Kidney (tissue), 14 donors: ENCODE data around the gene CAMK1D. TPM values are rescaled to one million over a fixed set of nuclear protein-coding genes. Genes with fewer than 3 reads are reported as not detected.

Source experiments
- DNase-seq, 5 donors: peaks; one replicate each; pipeline ENCODE4 v3.0.0-alpha.2; 2013 to 2020
- FAIRE-seq: peaks from 2 replicates; lab custom pipeline; 2012; peaks lifted over from hg19 to GRCh38; lab: Jason Lieb, UNC
- H3K27ac ChIP-seq, 2 donors: one replicate each; pipeline ENCODE4 v1.7.0; 2013; ENCODE audit warnings: low read depth in 2 of 2, low read length in 2 of 2, inconsistent platforms in 1 of 2
- H3K27me3 ChIP-seq: one replicate; pipeline ENCODE4 v1.7.1; 2013; ENCODE audit warnings: low read length, inconsistent platforms; ENCODE audit not compliant: control insufficient read depth, insufficient read depth
- H3K36me3 ChIP-seq, 3 donors: one replicate each; pipeline versions ENCODE4 v1.7.0 to v1.7.1; 2013; ENCODE audit warnings: low read length in 3 of 3, control low read depth in 1 of 3, inconsistent platforms in 1 of 3; ENCODE audit not compliant: insufficient read depth in 3 of 3, control insufficient read depth in 2 of 3
- H3K4me1 ChIP-seq, 3 donors: one replicate each; pipeline versions ENCODE4 v1.7.0 to v1.7.1; 2013; ENCODE audit warnings: low read length in 3 of 3, inconsistent platforms in 1 of 3, low read depth in 1 of 3; ENCODE audit not compliant: control insufficient read depth in 2 of 3, insufficient read depth in 2 of 3
- H3K4me3 ChIP-seq, 3 donors: one replicate each; pipeline versions ENCODE4 v1.7.0 to v1.8.1; 2013; ENCODE audit warnings: low read length in 3 of 3, control low read depth in 1 of 3, inconsistent platforms in 1 of 3
- H3K9ac ChIP-seq, 3 donors: one replicate each; pipeline versions ENCODE4 v1.7.0 to v1.7.1; 2013; ENCODE audit warnings: low read length in 3 of 3, control low read depth in 1 of 3, inconsistent platforms in 1 of 3
- H3K9me3 ChIP-seq, 3 donors: one replicate each; pipeline versions ENCODE4 v1.7.0 to v1.7.1; 2013; ENCODE audit warnings: low read length in 3 of 3, control low read depth in 1 of 3, inconsistent platforms in 1 of 3; ENCODE audit not compliant: control insufficient read depth in 2 of 3, insufficient read depth in 1 of 3
- CTCF ChIP-seq: IDR thresholded peaks from 3 replicates; pipeline ENCODE4 v1.5.1; 2012; ENCODE audit warnings: mild to moderate bottlenecking, moderate library complexity, borderline replicate concordance; ENCODE audit not compliant: insufficient read depth; ENCODE audit errors: extremely low read depth
- intact Hi-C: fragments of 100-400 bp; cut with DNase I; formaldehyde crosslinking; loops from one replicate; pipeline ENCODE4 v1.11.1; 2022
- polyA plus RNA-seq: library from polyadenylated mRNA; stranded (reverse); fragments of 350-450 nt; fragmentation: Illumina TruSeq; extraction: RNeasy Lipid Tissue Mini Kit (QIAGEN cat#74804); gene quantifications from one replicate; pipeline ENCODE4 v1.2.3, GENCODE V29; 2014; ENCODE audit warnings: low read depth, low replicate concordance; ENCODE audit not compliant: insufficient read depth
- total RNA-seq: library from RNA; stranded (reverse); fragmentation: NEBNext Ultra II Directional; extraction: Animal tissue kit (Norgen Biotek cat#: 25700); gene quantifications from one replicate; pipeline ENCODE4 v1.2.1, GENCODE V29; 2021
- donor health status: control.
- donor health status: control.
- donor health status: control.
- donor health status: control.
- donor health status: control.
- donor health status: DM: yes; HTN: yes; CAD: no.
- donor health status: Normal renal cell carcinoma (clear cell type).

CAMK1D gene
- total and polyA plus RNA-seq, 2 donors from 2014 or later: 1.1 to 13.7 TPM

- FAIRE-seq (no peak), DNase-seq (peak; percentile 47 to 81 (median 65))
- H3K9me3 ChIP-seq: no peaks in the 10 kb centered on the region
- peak overlapping the region; percentile 73 to 84 (median 78) for H3K4me3 ChIP-seq
- H3K4me1 ChIP-seq: peaks cover 0 to 15% (median 3%) of the 10 kb centered on the region in 3 donors
- intact Hi-C loops: no loop called here
- H3K9ac ChIP-seq: peak overlapping the region; percentile 9 to 67 (median 44)
- no peak overlapping the region for H3K27ac ChIP-seq
- H3K27me3 ChIP-seq: no peaks in the 10 kb centered on the region
- H3K36me3 ChIP-seq: no peaks in the 10 kb centered on the region
- no peak for TF ChIP-seq CTCF
Observed at GRCh38 chr10:12350167-12350872, 973 bp downstream of the CAMK1D start.

- no peaks in the 10 kb centered on the region for H3K27me3 ChIP-seq
- no peak overlapping the region for H3K27ac ChIP-seq
Observed at GRCh38 chr10:12350925-12351324, 1.6 kb downstream of the CAMK1D start.

GRCh38 chr10:12351447-12351846 lies 2.1 kb downstream of the CAMK1D start:
- no peak for TF ChIP-seq CTCF
- Histone ChIP-seq H3K27ac (no peak overlapping the region), H3K4me1 (peaks cover 0 to 15% (median 3%) of the 10 kb centered on the region in 3 donors), H3K36me3 (no peaks in the 10 kb centered on the region), H3K27me3 (no peaks in the 10 kb centered on the region), H3K9ac (no peak overlapping the region), H3K9me3 (no peaks in the 10 kb centered on the region), H3K4me3 (no peak overlapping the region)
- FAIRE-seq (no peak), DNase-seq (peak in 2 of 5 donors; percentile 6 to 71)
- intact Hi-C loops: no loop called here

More at GRCh38 chr10:12350925-12351324, 1.6 kb downstream of the CAMK1D start:
- no peak for TF ChIP-seq CTCF
- intact Hi-C loops: no loop called here
- peak overlapping the region in 1 of 3 donors; percentile 67 for H3K9ac ChIP-seq
- DNase-seq (peak in 1 of 5 donors; percentile 12), FAIRE-seq (no peak)
- peak overlapping the region; percentile 73 to 84 (median 78) for H3K4me3 ChIP-seq
- no peaks in the 10 kb centered on the region for H3K36me3 ChIP-seq
- H3K9me3 ChIP-seq: no peaks in the 10 kb centered on the region
- peaks cover 0 to 15% (median 3%) of the 10 kb centered on the region in 3 donors for H3K4me1 ChIP-seq
